Large intestine (tissue), 3 donors: Measurements from ENCODE around the gene MME. TPM values are rescaled to one million over a fixed set of nuclear protein-coding genes. Genes with fewer than 3 reads are reported as not detected.
"Not testable (repeated sequence)": the region's sequence is repeated elsewhere in the genome, so short reads cannot be mapped to it uniquely, and the experiment has no call there.

ENCODE experiments used
- DNase-seq, 2 donors: peaks; one replicate each; pipeline versions ENCODE4 v3.0.0 to v3.0.0-alpha.2; 2013
- H3K27ac ChIP-seq: one replicate; pipeline ENCODE4 v1.5.1; 2013; ENCODE audit warnings: low read length
- H3K27me3 ChIP-seq: 2 replicates; pipeline ENCODE4 v1.6.1; 2013; ENCODE audit warnings: low read length; ENCODE audit not compliant: control insufficient read depth, insufficient read depth
- H3K36me3 ChIP-seq: 2 replicates; pipeline ENCODE4 v1.6.1; 2013; ENCODE audit warnings: low read length; ENCODE audit not compliant: control insufficient read depth, insufficient read depth
- H3K4me1 ChIP-seq: one replicate; pipeline ENCODE4 v1.6.1; 2013; ENCODE audit warnings: low read length; ENCODE audit not compliant: control insufficient read depth, insufficient read depth
- H3K4me3 ChIP-seq: one replicate; pipeline ENCODE4 v1.5.1; 2013; ENCODE audit warnings: low read length
- H3K9me3 ChIP-seq: one replicate; pipeline ENCODE4 v1.6.1; 2013; ENCODE audit warnings: mild to moderate bottlenecking, low read depth, low read length, moderate library complexity; ENCODE audit not compliant: control insufficient read depth
- WGBS: methylation state at CpG from one replicate; pipeline ENCODE4 v1.1.5; 2013; ENCODE audit warnings: low lambda C conversion rate; ENCODE audit not compliant: insufficient coverage; 5-methylcytosine and 5-hydroxymethylcytosine counted together
- polyA plus RNA-seq: library from polyadenylated mRNA; unstranded; fragments of 120-200 nt; gene quantifications from one replicate; pipeline ENCODE4 v1.2.1, GENCODE V29; 2013

Gene MME
- polyA plus RNA-seq, 1 donor: 307 TPM

DNA sequence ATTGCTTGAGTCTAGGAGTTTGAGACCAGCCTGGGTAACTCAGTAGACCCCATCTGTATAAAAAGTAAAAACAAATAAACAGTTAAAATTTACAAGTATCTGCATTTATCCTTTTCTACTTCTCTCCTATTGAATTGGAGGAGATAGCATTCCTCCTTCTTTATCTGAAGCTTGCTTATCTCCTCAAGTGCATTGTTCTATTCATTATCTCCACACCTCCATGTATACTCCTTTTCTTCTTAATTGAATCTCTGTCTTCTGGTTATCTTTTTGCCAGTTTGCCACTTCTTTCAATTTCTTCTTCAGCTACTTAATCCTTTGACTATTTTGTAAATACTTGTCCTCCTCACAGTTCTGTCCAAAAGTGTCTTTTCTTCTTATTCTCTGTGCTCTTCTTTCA is 124.7 kb downstream of the MME start:
- H3K9me3 ChIP-seq: no peaks in the 10 kb centered on the region
- no peak overlapping the region for H3K4me3 ChIP-seq
- no peaks in the 10 kb centered on the region for H3K27me3 ChIP-seq
- H3K36me3 ChIP-seq: no peaks in the 10 kb centered on the region
- no peak overlapping the region for H3K27ac ChIP-seq
- H3K4me1 ChIP-seq: no peaks in the 10 kb centered on the region
- no peak for DNase-seq

DNA sequence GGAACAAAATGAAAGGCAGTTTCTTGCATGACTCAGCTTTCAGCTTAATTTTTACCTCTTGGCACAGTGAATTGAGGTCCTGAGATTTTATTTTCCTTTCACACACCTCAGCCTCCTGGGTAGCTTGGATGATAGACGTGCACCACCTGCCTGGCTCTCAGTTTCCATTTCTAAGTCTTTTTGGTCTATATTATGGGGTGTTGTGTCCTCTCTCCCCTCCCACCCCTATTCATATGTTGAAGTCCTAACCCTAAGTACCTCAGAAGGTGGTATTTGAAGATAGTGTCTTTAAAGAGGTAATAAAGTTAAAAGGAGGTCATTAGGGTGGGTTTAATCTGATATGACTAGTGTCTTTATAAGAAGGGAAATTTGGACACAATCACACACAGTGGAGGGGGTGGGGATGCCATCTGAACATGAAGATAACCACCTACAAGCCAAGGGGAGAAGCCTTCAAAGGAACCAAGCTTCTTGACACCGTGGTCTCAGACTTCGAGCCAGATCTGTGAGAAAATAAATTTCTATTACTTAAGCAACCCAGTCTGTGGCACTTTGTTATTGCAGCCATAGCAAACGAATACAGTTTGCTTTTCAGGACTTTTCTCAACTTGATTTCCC is 128.2 kb downstream of the MME start:
- Histone ChIP-seq H3K9me3 (no peaks in the 10 kb centered on the region), H3K4me1 (peaks cover 4% of the 10 kb centered on the region), H3K27me3 (no peaks in the 10 kb centered on the region), H3K27ac (no peak overlapping the region), H3K4me3 (no peak overlapping the region), H3K36me3 (no peaks in the 10 kb centered on the region)
- DNase-seq: no peak
- 74% methylated on average over 2 of the region's 4 CpGs for WGBS

DNA sequence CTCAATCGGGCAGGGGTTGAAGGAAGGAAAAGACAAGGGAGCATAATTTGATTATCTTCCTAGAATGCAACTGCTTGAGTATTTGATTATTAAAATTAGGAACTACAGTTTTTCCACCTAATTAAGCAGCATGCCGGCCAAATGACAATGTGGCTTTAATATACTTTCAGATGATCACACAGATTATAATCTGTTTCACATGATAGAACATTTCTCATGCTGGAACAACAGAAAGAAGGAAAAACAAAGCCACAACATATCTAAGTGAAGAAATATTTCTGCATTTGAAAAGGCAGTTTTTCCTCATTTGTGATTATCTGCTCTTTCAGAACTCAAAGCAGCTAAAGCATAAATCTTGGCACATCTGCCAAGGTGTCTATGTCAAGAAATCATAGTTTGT is 130.6 kb downstream of the MME start:
- no peak for DNase-seq
- H3K9me3 ChIP-seq: no peaks in the 10 kb centered on the region
- peaks cover 4% of the 10 kb centered on the region for H3K4me1 ChIP-seq
- H3K4me3 ChIP-seq: no peak overlapping the region
- H3K27me3 ChIP-seq: no peaks in the 10 kb centered on the region
- no peaks in the 10 kb centered on the region for H3K36me3 ChIP-seq
- WGBS: no CpG with 5 or more reads among the region's 2 CpGs
- H3K27ac ChIP-seq: no peak overlapping the region

DNA sequence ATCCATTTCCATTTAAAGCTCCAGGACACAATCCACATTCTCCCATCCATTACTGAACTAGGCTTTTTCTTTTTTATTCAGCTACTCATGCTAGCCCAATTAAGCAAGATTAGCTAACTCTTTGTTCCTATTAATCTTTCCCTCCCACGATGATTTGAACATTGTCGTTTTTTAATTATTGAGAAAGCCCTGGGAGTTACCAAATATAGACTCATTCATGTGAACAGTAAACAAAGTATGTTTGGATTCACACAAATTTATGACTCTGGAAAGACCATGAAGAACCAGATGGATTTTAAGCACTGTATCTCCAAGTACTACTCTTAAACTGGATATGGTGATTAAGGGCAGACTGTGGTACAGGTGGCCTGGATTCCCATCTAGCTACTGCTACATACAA is 131.1 kb downstream of the MME start:
- WGBS: 33% methylated on average over 1 of the region's 2 CpGs
- no peak overlapping the region for H3K4me3 ChIP-seq

DNA sequence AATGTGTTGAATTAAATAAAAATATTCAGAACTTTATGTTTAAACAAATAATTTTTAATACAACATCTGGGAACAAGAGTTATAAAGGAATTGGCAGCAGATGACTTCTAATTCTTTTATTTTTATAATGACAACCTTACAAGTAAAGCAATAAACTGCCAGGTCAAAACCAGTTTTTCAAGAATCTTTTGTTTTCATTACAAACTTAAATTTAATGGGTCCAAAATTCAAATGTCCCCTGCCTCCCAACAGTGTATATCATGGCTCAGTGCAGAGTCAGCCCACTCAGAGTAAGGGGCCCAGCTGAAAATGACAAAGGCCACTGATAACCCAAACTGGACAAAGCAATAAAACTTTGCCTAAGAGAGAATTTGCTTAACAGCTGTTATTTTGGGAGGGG is 131.8 kb downstream of the MME start:
- Histone ChIP-seq H3K27me3 (no peaks in the 10 kb centered on the region), H3K4me3 (no peak overlapping the region), H3K36me3 (no peaks in the 10 kb centered on the region), H3K9me3 (no peaks in the 10 kb centered on the region), H3K27ac (no peak overlapping the region), H3K4me1 (peaks cover 4% of the 10 kb centered on the region)
- DNase-seq: peak in 1 of 2 donors; percentile 49

More for the DNA sequence above, 131.1 kb downstream of the MME start:
- peaks cover 4% of the 10 kb centered on the region for H3K4me1 ChIP-seq
- H3K27ac ChIP-seq: no peak overlapping the region
- no peaks in the 10 kb centered on the region for H3K36me3 ChIP-seq
- H3K9me3 ChIP-seq: no peaks in the 10 kb centered on the region
- no peak for DNase-seq
- H3K27me3 ChIP-seq: no peaks in the 10 kb centered on the region

DNA sequence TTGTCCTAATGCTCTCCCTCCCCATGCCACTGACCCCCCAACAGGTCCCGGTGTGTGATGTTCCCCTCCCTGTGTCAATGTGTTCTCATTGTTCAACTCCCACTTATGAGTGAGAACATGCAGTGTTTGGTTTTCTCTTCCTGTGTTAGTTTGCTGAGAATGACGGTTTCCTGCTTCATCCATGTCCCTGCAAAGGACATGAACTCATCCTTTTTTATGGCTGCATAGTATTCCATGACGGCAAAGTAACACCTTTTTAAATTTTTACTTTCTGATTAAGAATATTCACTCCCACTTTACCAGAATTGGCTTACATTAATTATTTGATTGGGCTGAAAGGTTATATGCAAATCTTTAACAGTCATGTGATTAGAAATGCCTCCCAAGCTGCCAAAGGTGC is 135.9 kb downstream of the MME start:
- not testable (repeated sequence) for DNase-seq, H3K36me3 ChIP-seq, H3K9me3 ChIP-seq, H3K4me1 ChIP-seq, H3K27me3 ChIP-seq, H3K4me3 ChIP-seq, H3K27ac ChIP-seq
- 100% methylated on average over 1 of the region's 3 CpGs for WGBS

DNA sequence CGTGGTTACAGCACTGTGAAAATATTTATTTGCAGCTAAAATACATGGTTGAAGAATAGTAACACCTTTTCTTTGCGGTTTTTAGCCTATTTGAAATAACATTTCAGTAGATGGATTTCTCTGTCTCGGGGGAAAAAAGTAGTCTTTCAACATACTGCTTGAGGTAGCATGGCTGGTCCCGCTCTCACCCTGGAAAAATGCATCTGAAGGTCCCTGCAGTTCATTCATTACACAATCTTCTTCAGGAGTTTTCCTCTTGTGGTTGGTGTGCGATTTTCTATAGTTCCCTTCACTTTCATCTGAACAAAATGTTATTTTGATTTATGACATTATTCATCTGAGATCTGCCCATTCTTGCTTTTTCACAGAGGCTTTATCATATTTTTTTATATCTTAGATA is 137.5 kb downstream of the MME start:
- WGBS: 100% methylated on average over 1 of the region's 5 CpGs
- Histone ChIP-seq H3K9me3 (no peaks in the 10 kb centered on the region), H3K36me3 (no peaks in the 10 kb centered on the region), H3K4me3 (no peak overlapping the region), H3K4me1 (no peaks in the 10 kb centered on the region), H3K27me3 (no peaks in the 10 kb centered on the region), H3K27ac (no peak overlapping the region)
- DNase-seq: no peak

DNA sequence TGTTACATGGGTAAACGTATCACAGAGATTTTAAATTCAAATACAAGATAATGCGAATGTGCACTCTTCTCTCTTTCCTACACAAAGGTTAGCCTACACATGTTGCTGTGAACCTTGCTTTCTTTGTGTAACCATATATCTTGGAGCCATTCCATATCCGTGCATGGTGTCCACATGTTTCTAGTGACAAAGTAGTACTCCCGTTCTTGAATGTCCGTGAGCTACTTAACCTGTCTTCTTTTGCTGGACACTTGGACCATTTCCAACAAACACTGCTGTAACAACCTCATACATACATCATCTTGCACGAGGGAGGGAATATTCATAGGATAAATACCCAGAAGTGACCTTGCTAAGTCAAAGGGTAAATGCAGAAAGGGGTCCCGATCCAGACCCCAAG is 138.3 kb downstream of the MME start:
- Histone ChIP-seq H3K4me1 (no peaks in the 10 kb centered on the region), H3K4me3 (no peak overlapping the region), H3K36me3 (no peaks in the 10 kb centered on the region), H3K9me3 (no peaks in the 10 kb centered on the region), H3K27ac (no peak overlapping the region), H3K27me3 (no peaks in the 10 kb centered on the region)
- no peak for DNase-seq
- 80% methylated on average over 1 of the region's 7 CpGs for WGBS

DNA sequence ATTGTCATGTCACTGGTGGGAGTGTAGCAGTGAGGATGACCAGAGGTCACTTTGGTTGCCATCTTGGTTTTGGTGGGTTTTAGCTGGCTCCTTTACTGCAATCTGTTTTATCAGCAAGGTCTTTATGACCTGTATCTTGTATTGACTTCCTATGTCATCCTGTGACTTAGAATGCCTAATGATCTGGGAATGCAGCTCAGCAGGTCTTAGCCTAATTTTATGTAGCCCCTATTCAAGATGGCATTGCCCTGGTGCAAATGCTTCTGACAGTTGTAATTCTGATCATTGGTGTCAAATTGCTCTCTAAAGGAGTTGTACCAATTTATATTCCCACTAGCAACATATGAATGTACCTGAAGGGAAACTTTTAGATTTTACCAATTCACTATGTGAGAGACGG is 139.0 kb downstream of the MME start:
- Histone ChIP-seq H3K27me3 (no peaks in the 10 kb centered on the region), H3K4me3 (no peak overlapping the region), H3K36me3 (no peaks in the 10 kb centered on the region), H3K27ac (no peak overlapping the region), H3K9me3 (no peaks in the 10 kb centered on the region), H3K4me1 (no peaks in the 10 kb centered on the region)
- WGBS: no CpG with 5 or more reads among the region's 1 CpG
- DNase-seq: no peak

DNA sequence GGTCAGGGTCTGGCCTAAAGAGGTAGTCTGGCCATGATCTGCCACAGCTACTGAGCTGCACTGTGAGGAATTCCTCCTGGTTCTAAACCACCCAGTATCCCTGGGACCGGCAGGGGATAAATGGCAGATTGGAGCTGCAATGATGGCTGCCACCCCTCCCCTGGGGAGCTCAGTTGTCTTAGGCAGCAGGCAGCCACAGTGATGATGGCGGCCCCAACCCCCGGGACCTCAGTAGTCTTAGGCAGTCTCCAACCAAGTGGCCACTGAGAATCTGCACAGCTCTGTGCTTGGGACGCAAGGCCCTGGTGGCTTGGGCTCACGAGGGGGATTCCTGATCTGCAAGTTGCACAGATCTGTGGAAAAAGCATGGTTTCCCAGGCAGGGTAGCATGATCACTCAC is 145.3 kb downstream of the MME start:
- no CpG with 5 or more reads among the region's 5 CpGs for WGBS

DNA sequence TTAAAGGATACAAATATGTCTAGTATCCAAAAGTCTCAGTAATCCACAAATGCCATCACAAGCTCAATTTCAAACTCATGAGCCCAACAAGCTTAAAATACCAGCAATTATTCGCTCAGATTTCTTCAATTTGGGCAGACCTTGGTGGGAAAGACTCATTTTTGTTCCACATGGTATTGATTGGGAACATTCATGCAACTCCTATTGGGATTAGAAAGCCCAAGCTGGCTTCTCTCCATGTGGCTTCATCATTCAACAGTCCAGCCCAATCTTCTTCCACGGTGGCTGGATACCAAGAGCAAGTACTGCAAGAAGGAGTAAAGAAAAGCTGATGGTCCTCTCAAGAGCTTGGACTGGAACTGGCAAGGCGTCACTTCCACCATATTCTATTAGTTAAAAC is 147.0 kb downstream of the MME start:
- no peak overlapping the region for H3K4me3 ChIP-seq
- no peaks in the 10 kb centered on the region for H3K9me3 ChIP-seq
- no peak for DNase-seq
- H3K36me3 ChIP-seq: no peaks in the 10 kb centered on the region
- 92% methylated on average over 2 of the region's 3 CpGs for WGBS
- H3K27ac ChIP-seq: no peak overlapping the region
- H3K4me1 ChIP-seq: no peaks in the 10 kb centered on the region
- no peaks in the 10 kb centered on the region for H3K27me3 ChIP-seq

More for the DNA sequence above, 145.3 kb downstream of the MME start:
- H3K4me1 ChIP-seq: no peaks in the 10 kb centered on the region
- H3K27ac ChIP-seq: no peak overlapping the region
- no peaks in the 10 kb centered on the region for H3K36me3 ChIP-seq
- no peaks in the 10 kb centered on the region for H3K9me3 ChIP-seq
- no peaks in the 10 kb centered on the region for H3K27me3 ChIP-seq
- H3K4me3 ChIP-seq: no peak overlapping the region
- DNase-seq: no peak
